Measurements from ENCODE around the gene TNFRSF8.
"Not testable (repeated sequence)": the region's sequence is repeated elsewhere in the genome, so short reads cannot be mapped to it uniquely, and the experiment has no call there.

Gene TNFRSF8

DNA sequence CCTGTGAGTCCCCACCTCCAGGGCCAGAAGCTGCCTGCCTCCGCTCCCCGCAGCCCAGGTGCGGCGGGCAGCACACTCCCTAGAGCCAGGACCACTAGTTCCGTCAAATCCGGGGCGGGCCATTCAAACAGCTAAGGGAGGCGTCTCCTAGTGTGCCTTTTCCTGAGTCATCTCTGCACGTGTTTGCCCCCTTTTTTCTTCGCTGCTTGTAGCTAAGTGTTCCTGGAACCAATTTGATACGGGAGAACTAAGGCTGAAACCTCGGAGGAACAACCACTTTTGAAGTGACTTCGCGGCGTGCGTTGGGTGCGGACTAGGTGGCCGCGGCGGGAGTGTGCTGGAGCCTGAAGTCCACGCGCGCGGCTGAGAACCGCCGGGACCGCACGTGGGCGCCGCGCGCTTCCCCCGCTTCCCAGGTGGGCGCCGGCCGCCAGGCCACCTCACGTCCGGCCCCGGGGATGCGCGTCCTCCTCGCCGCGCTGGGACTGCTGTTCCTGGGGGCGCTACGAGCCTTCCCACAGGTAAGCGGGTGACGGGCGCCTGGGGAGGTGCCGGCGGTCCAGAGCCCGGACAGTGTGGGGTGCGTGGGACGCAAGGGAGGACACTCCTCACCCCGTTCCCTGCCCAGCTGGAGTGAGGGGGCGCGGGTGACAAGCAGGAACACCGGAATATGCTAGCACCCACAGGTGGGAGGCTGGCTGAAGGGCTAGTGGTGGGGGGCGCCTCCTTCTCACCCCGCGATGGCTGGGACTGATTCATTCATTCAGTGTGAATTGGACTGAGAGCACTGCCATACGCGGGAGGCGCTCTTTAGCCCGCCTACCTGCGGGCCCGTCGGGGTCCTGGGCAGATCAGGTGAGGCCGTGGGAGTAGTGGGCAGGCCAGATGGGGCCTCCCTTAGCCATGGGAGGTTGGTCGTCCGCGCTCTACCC, at the start of gene TNFRSF8:
Gene TNFRSF8, plus strand, starts transcription at position 163 of the 932 bp plus-strand sequence. Its CDS starts 296 bp downstream, at position 459.
- peak in 1 of 2 donors; percentile 32 for DNase-seq

DNA sequence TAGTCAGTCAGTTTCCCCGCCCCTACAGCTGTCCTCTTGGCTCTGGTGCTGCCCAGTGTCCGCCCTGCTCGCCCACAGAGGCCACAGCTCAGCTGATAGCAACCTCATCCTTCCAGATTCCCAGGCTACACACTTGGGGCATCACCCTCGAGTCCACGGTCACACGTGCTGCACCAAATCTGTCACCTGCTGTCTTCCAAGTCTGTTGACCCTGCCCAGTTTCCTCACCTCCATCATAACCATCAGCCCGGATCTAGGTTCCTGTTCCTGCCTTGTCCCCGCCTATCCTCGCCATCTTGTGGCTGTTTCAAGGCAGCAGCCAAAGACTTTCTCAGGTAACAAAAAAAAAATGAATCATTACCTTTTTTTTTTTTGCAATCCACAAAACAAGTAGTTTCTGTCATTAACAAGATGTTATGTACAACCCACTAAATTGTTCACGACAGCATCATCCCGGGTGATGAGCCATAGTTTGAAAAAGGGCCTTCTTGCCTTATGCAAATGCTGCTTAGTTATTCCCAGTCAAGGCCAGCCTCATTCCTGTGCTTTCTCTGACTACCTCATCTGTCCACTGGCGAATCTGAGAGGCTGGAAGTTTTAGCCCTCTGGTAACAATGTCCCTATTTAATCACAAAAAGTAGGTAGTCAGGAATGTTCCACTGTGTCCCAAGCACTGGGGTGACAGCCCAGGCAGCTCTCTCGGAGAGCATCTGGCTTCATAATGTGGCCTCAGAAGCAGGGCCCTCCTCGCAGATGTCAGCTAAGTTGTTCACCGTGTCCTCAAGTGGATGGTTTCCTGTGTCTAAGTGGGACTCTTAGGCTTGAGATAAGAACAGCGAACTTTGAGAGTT, 48.7 kb upstream of the TNFRSF8 start:
- DNase-seq: no peak

DNA sequence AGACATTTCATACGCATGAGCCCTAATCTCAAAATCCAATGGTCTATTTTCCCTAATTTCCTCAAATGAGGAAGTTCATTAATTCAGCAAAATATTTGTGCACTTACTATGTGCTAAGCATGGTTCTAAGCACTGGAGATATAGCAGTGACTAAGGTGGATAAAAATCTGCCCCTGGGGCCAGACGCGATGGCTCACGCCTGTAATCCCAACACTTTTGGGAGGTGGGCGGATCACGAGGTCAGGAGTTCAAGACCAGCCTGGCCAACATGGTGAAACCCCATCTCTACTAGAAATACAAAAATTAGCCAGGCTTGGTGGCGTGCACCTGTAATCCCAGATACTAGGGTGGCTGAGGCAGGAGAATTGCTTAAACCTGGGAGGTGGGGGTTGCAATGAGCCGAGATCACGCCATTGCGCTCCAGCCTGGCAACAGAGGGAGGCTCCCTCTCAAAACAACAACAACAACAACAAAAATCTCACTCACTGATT, 48.1 kb upstream of the TNFRSF8 start:
- no peak for DNase-seq

DNA sequence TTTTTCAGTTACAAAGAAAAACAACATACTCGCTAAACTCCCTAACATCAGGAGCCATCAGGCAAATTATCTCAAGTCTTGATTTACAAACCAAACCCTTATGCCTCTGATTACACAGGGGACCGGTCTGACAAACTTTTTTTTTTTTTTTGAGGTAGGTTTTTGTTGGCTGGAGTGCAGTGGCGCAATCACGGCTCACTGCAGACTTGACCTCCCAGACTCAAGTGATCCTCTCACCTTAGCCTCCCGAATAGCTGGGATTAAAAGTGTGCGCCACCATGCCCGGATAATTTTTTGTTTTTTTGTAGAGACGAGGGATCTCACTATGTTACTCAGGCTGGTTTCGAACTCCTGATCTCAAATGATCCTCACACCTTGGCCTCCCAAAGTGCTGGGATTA, 47.6 kb upstream of the TNFRSF8 start:
- no peak for DNase-seq

DNA sequence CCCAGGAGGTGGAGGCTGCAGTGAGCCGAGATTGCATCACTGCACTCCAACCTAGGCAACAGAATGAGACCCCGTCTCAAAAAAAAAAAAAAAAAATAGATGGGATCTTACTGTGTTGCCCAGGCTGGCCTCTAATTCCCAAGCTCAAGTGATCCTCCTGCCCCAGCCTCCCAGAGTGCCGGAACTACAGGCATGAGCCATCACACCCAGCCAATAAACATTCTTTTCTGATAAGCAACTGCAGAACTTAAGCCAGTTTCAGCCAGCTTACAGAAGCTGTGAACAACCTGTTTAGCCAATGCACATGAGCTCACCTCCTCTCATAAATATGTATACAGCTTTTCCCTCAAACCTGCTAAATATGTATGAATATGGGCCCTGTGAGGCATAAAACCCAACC, 46.9 kb upstream of the TNFRSF8 start:
- DNase-seq: no peak

DNA sequence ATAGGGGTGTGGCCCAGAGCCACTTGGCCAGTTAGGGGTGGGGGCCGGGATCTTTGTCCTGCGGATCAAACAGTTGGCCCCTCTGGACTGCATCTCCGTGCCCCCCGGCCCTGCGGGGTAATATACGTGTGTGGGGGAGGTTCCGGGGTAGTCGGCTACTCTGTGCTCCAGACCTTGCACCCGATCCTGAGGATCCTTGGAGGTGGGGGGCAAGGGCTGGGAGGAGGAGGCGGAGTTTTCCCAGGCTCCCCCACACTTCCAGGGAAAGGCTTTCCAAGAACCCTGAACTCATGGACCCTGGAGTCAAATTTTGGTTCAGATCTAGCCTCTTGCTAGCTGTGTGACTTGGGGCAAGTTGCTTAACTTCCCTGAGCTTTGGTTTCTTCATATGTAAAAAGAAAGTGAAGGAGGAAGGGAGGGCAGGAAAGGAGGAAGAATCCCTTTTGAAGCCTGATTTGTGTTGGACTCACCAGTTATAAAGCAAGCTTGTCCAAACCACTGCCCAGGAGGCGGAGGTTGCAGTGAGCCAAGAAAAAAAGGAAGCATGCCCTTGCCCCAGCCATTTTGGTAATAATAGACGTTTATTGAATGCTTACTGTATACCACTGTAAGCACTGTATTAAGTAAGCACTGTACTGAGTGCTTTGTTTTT, 43.1 kb upstream of the TNFRSF8 start:
- peak in 1 of 2 donors; percentile 18 for DNase-seq

DNA sequence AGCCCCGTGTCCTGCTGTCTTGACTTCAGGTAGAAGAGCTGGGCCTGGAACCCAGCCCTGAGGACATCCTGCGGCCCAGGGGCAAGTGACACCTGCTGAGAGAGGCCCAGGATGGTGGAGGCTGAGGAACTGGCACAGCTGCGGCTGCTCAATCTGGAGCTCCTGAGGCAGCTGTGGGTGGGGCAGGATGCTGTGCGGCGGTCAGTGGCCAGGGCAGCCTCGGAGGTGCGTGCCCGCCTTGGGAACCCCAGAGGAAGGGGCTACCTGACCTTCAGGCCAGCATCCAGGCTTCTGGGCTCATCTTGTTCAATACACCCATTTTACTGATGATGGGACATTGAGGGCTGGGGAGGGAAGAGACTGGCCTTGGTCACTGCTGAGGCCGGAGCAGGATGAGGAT, 41.5 kb upstream of the TNFRSF8 start:
- DNase-seq: no peak

DNA sequence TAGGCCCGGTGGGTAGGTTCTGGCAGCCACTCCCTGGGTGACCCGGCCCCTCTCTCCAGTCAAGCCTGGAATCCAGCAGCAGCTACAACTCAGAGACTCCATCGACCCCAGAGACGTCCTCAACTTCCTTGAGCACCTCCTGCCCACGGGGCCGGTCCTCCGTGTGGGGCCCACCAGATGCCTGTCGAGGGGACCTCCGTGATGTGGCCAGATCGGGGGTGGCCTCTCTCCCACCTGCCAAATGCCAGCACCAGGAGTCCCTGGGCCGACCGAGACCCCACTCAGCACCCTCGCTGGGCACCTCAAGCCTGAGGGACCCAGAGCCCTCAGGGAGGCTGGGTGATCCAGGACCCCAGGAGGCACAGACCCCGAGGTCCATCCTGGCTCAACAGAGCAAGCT, 41.1 kb upstream of the TNFRSF8 start:
- no peak for DNase-seq

DNA sequence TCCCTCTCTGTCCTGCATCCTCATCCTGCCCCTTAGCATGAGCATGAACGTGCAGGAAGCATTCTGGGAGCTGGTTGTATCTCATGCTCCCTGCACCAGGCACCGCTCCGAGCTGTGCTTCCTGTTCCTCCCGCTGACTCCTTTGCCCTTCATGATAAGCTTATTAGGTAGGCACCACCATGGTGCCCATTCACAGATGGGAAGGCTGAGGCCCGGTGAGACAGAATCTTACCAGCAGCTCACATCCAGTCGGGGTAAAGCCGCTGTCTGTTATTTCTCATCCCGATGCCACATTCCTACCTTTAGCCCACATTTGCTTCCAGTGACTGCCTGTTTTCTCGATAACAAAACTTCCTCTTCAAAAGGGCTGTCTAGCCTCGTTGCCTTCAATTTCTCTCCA, 36.5 kb upstream of the TNFRSF8 start:
- DNase-seq: no peak

DNA sequence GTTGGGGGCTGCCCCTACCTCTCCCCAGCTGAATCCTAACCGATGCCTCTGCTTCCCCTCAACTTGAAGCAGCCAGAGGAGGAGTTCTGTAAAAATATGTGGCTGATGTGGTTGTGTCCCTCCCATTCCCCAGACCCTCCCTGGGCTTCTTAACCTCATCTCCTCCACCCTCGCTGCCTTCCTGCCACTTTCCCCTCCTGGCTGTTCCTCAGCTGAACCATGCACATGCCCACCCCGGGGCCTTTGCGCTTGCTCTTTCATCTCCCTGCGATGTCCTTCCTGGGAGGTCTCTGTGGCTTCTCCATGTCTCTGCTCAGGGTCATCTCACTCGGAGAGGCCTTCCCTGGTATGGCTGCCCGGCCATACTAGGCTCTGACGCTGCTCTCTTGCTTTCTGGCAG, 34.9 kb upstream of the TNFRSF8 start:
- no peak for DNase-seq

DNA sequence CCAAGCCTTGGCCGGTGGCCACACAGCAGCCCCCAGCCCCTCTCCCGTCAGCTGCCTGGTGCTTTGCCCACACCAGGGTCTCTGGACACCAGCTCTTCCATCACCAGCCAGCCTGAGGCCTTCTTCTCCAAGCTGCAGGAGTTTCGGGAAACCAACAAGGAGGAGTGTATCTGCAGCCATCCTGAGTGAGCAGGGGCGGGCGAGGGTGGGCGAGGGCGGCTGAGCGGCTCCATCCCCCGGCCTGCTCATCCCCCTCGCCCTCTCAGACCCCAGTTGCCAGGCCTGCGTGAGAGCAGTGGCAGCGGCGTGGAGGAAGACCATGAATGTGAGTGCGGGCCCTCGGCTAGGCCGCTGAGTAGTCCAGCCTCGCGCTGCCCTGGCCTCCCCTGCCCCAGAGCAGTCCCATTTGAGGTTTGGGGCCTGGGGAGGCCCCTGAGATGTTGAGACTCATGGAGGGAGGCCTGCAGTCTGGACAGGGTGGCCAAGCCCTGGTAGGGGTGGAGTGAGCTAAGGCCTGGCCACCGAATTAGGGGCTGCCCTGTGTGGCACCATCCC, 34.1 kb upstream of the TNFRSF8 start:
- DNase-seq: no peak

DNA sequence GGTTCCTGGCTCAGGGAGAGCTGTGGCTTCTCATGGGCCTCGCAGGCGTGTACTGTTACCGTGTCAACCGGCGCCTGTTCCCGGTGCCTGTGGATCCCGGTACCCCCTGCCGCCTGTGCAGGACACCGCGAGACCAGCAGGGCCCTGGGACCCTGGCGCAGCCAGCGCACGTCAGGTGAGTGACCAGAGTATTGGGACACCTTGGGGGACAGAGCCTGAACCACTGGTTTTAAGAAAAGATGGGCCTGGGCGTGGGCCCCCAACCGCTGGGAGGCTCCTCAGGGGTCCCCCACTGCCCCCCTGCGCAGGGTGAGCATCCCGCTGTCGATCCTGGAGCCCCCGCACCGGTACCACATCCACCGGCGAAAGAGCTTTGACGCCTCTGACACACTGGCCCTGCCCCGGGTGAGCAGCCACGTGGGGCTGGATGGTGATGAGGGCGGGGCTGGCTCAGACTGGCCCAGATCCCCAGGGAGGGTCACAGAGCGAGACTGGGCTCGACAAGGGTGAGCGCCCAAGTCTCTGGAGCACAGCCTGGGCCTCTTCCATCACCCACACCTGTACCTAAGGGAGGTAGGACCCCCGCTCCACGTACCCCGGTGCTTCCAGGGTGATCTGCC, 33.3 kb upstream of the TNFRSF8 start:
- no peak for DNase-seq

DNA sequence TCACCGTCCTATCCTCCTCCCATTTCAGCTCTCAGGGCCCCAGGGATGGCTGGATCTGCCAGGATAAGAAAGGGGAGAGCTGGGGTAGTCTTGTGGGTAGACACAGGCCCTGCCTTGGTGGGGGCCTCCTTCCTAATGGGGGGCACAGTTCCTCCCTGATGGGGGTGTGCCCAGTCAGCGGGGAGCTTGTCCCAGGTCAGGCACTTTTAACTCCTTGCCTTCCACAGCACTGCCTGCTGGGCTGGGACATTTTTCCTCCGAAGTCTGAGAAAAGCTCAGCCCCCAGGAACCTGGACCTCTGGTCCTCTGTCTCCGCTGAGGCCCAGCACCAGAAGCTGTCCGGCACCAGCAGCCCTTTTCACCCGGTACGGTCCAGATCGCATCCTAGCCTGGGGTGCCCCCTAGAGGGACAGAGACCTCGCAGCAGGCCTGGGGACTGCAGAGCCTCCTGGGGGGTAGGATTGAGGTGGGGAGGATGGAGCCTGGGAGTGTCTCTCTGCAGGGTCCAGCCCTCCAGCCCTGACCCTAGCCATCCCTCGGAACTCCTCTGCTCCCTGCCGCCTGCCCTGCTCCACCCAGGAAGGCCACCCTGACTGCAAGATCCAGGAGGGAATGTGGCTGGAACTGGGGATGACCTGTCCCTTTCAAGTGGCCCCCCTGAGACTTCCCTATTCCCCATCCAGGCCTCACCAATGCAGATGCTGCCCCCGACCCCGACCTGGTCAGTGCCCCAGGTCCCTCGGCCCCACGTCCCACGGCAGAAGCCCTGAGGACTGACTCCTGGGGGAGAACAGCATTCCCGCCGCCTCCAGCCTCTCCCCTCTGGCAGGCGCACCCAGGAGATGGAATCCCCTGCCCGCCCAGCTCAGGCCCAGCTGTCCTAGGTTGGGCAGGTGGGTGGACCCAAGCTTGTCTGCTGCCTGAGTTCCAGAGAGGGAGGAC, 31.8 kb upstream of the TNFRSF8 start:
- peak; percentile 17 to 29 for DNase-seq

DNA sequence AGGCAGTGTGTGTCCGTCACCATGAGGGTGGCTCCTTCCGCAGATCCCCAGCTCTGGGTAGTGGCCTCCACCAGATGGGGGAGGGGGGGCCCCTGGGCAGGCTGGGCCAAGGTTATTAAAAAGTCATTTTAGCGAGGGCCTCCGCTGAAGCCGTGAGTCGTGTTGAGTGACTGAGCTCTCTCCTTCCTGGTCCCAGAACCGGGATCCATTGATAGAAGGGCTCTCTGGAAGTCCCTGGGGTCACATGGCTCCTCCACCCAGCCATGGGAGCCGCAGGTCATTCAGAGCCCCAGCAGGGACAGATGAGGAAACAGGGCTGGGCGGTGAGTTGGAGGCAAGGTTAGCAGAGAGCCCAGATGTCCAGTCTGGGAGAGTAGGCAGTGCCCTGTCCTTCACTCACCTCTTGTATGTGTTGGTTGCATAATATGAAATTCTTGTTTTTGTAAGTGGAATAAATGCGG, 30.9 kb upstream of the TNFRSF8 start:
- DNase-seq: no peak

DNA sequence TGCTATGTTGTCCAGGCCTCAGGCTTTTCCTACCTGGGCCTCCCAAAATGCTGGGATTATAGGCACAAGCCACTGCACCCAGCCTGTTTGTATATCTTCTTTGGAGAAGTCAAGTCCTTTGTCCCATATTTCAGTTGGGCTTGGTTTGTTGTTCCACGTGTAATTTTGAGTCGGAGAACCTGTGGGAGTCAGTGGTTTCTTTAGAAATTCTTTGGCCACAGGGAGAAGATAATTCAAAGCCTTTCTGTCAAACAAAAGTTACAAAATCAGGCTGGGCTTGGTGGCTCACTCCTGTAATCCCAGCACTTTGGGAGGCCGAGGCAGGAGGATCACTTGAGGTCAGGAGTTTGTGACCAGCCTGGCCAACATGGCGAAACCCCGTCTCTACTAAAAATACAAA, 29.7 kb upstream of the TNFRSF8 start:
- DNase-seq: not testable (repeated sequence)

DNA sequence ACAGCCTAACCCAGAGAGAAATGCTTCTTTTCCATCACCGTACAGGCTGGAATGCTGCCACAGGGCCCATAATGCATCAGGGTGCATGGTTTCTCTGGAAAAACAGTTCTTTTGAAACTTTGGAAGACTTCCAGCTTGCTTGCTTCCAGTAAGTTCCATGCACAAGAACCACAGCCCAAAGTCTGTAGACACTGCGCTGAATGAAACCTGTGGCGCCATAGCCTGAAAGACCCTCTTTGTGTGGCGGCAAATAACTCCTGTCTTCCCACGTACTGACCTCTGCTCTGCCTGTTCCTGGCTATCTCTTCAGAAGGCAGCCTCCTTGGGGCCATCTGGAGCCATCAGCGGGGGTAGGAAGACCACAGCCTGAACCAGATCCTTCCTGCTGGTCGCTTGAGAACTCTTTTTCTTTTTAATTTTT, 28.7 kb upstream of the TNFRSF8 start:
- DNase-seq: no peak

DNA sequence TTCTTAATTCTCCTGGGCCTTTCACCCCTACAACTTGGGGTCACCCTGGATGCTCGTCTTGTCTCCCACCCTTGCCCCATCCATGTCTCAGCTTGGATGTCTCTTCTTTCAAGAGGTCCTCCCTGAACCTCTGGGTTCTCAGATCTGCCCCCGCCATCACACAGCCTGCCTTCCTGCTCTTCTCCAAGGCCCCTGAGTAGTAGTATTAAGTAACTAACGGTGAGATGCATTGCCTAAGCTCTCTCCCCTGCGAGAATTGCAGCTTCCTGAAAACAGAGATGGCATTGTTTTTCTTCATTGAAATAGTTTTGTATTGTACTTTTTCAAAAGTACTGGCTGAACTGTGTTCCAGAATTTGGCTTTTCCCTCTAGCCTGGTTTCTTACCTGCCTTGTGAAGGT, 27.8 kb upstream of the TNFRSF8 start:
- no peak for DNase-seq

DNA sequence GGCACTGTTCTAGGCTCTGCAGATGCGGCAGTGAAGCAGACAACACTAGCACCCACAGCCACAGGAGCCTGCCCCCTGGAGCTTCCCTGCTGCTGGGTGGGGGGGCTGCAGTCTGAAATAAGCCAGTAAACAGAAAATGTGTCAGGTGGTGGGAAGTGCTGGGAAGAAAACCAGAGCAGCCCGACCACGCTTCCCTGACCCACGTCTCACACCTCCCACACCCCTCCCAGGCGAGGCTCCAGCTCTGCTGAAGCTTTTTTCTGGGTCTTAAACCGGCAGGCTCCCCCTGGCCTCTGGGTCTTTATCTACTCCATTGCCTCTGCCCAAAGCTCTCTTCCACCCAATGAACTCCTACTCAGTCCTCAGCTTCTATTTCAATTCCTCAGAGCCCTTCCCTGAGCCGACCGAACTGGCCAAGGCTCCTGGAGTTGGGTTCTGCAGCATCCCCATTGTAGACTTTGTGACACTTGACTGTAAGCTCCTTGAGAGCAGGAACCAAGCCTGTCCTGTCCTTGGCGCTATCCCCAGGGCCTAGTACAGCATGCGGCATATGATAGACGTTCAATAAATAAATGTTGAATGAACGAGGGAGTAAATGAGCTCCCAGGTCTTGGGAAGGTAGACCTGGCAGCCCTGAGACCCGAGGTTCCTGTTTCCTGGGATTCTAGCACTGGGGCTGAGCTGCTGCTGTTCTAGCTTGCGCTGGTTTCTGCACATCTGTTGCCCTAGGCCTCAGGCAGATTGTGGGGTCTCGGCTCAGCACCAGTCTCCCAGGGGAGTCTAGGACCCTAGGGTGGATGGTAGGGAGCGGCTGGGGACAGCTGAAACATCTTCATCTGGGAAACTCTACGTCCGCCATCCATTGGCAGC, 25.4 kb upstream of the TNFRSF8 start:
- no peak for DNase-seq

DNA sequence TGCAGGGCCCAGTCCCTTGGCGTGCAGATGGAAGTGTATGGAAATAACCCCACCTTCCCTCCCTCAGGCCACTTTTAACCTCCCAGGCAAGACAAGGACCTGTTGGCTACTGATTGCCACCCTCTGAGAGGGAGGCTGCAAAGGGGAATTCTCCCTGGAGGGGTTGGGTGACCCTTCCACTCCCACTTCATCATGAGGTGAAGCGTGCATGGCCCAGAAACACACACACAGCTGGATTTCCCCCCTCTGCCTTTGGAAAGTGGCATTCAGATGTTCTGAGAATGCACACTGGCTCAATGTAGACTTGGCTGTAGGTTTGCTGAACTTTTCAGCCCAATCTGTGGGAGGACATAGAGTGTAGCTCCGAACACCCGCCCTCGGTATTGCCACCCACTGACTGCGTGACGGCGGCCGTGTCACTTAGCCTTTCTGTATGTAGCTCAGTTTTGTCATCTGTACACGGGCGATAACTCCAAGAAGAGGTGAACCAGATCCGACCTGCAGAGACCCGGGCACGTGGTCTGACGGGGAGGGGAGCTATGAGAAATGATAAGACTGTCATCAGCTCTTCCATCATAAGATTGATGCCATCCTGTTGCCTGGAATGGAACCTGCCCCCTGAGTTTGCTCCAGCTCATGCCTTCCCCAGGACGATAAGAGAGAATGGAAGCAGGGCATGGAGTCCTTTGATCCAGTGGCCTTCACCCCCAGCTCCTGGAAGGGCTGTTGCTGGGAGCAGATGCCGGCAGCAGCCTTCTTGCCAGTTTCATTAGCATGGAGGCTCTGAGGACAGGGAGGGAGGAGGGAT, 24.5 kb upstream of the TNFRSF8 start:
- no peak for DNase-seq

Data from CD4-positive, alpha-beta T cell treated with Interleukin-1 beta for 1 hour (primary cell).